Subcutaneous adipose tissue (tissue), 4 donors: ENCODE measurements around the gene RASGRF2. TPM values are rescaled to one million over a fixed set of nuclear protein-coding genes. Genes with fewer than 3 reads are reported as not detected.

Experiments
- CTCF ChIP-seq: fragments of 450-650 bp; IDR thresholded peaks from one replicate; pipeline ENCODE4 v1.5.1; 2016; ENCODE audit warnings: low read depth, mild to moderate bottlenecking, control low read depth, antibody characterized with exemption, moderate library complexity
- total RNA-seq, 4 donors: library from RNA; depleted of rRNA; stranded (reverse); fragments of >200 nt; gene quantifications; one replicate each; pipeline ENCODE4 v1.1.0, GENCODE V29; 2016

RASGRF2 gene
- total RNA-seq, 4 donors from 2014 or later: 6.6 to 34.9 (median 20.2) TPM

GRCh38 chr5:80933036-80933435, 27.1 kb upstream of the RASGRF2 start:
- TF ChIP-seq CTCF: no peak

GRCh38 chr5:80934751-80935150, 25.4 kb upstream of the RASGRF2 start:
- TF ChIP-seq CTCF: no peak

GRCh38 chr5:80935811-80936385, 24.3 kb upstream of the RASGRF2 start:
- no peak for TF ChIP-seq CTCF

GRCh38 chr5:80936881-80937280, 23.3 kb upstream of the RASGRF2 start:
- TF ChIP-seq CTCF: no peak

- no peak for TF ChIP-seq CTCF
Measured at GRCh38 chr5:80937584-80938356, 22.4 kb upstream of the RASGRF2 start.

- no peak for TF ChIP-seq CTCF
Measured at GRCh38 chr5:80941496-80941895, 18.7 kb upstream of the RASGRF2 start.

- TF ChIP-seq CTCF: no peak
Measured at GRCh38 chr5:80951366-80951765, 8.8 kb upstream of the RASGRF2 start.
